8988T (cell line): ENCODE results near the gene GPHN.

Source experiments
- DNase-seq: peaks from one replicate; pipeline ENCODE4 v3.0.0; 2011

GPHN gene

DNA sequence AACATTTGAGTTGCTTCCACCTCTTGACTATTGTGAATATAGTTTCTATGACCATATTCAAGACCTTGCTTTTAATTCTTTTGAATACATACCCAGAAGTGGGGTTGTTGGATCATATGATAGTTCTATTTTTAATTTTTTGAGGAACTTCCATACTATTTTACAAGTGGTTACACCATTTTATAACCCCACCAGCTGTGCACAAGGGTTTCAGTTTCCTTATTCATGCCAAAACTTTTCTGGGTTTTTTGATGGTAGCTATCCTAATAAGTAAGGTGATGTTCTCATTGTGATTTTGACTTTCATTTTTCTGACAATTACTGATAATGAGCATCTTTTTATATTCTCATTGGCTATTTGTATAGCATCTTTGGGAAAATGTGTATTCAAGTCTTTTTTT lies 571.9 kb downstream of the GPHN start:
- no peak for DNase-seq

DNA sequence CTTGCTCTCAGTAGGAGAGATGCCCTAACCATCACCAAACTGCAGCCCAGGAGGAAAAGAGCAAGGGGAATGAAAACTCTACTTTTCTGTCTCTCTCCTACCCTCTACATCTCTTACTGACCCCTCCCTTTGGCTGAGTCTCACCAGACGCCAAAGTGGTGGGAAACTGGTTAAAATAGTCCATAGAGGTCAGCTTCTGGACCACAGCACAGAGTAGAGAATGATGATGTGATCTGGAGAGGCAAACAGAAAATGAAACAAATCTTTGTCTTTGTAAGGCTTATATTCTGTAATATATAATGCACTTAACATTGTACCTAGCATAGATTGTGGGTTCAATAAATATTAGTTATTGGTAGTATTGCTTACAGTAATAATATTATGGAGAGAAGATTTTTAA lies 600.3 kb downstream of the GPHN start:
- no peak for DNase-seq

DNA sequence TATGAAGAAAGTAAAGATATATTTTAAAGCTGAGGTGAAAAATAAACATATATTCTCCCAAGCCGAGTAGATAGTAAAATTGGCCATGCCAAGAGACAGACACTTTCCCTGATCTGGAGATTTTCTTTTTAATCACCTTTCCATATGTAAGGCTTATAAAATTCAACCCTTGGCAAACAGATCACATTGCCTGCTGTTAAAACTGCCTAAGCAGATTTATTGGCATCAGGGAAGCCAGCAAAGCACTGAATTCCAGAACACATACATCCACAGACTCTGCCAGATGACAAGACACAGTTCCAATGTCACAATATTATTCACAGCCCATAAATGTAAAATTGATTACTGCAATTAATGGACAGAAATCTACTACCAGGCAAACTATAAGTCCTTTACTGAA lies 603.1 kb downstream of the GPHN start:
- no peak for DNase-seq

DNA sequence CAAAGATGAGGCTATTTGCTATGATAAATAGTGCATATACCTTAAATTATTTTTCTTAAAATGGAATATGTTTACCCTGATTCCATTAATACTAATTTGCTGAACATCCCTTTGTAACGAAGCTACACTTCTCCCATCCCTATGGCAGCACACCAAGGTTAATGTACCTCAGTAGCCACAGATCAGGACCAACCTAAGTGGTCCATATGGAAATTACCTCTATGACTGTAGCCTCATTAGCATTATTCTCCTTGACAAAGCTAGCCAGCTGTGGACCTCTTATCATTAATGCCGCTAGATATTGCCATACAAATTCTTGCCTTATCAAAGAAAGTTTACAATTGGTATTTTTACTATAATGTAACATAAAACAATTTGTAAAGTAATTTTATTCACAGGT lies 604.4 kb downstream of the GPHN start:
- no peak for DNase-seq

DNA sequence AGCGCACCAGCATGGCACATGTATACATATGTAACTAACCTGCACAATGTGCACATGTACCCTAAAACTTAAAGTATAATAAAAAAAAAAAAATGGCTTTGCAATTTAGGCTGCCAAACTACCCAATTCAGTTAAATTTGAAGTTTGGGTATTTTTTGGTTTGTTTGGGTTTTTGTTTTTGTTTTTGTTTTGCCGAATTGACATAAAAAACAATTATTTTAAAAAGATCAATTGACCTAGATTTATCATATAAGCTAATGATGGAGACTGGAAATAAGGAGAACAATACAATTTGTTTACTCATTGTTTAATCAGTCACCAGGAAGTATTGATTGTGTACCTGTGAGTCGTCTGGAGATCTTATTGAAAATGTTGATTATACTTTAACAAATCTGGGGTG lies 619.2 kb downstream of the GPHN start:
- no peak for DNase-seq

DNA sequence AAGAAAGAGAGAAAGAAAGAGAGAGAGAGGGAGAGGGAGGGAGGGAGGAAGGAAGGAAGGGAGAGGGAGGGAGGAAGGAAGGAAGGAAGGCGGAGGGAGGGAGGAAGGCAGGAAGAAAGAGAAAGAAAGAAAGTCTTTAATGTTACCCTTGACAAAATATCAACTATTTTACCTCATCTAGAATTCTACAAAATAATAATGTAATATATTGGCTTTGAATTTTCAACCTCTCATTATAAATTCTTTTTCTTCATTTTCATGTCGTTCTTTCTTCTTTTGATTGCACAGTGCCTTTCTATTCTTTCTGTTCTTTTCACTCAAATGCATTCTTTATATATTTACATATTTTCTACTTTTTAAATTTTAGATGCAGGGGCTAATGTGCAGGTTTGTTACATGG lies 621.8 kb downstream of the GPHN start:
- DNase-seq: no peak

DNA sequence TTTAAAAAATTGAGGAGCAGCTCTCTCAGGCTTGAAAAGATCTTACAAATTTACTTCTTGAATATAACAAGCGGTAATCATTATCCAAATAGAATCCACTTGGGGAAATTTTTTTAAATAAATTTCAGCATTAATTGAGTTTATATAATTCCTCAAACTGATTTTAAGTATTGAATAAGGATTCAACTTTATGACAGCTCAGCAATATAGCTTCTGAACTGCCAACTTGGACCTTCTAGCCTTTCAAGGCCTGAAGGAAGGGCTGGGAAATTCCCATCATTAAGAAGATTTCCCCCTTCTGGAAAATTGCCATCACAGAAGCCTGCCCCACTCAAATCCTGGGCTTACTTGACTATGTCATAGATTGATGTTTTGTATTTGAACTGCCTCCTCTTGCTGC lies 623.7 kb downstream of the GPHN start:
- DNase-seq: no peak

DNA sequence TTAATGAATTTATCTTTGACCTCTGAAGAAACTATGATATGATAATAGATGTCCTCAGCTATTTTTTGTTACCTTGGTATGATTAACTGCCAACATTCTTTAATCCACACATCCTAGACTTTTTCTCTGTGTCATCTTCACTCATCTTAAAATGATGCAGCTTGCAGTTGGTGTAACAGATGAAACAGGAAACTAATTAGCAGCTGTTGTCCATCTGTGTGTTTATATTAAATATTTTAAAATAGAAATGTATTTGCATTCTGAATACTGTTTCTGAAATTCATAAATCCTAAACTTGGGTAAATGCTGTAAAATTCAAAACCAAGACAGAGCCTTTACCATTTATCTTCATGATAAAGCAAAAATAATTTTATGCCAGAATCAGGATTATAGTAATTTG lies 625.2 kb downstream of the GPHN start:
- no peak for DNase-seq

DNA sequence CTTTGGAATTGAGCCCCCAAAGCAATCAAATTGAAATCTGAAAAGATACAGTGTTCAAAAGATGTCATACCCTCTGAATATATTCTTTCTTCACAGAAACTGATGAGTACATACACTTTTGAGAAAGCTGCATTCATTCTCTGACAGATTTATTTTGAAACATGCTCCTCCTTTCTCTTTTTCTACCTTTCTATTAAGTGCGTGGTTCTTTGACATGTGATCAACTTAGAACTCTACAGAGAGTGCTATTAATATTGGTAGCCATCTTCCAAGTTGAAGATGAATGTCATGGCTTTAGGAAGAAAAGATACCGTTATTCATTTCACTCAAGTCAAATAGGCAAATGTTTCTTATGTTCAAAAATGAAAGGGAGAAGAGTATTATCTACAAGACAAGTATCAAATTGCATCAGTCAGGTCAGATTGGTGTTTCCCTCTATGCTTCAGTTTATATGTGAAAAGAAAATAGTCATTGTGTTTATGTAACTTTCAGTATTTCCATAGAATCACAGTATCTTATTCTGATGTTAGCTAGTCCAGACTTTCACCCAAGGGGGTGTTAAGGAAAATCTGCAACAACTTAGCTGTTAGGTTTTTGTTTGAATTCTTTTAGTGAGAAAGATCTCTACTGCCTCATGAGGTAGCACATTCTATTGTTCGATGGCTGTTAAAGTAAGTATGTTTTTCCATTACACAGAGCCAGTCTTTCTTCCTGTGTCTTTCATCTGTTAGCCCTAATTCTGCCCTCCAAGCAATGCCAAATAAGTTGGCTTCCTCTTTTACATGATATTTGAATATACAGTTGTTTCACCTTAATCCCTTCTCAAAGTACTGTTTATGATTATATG lies 625.9 kb downstream of the GPHN start:
- no peak for DNase-seq

DNA sequence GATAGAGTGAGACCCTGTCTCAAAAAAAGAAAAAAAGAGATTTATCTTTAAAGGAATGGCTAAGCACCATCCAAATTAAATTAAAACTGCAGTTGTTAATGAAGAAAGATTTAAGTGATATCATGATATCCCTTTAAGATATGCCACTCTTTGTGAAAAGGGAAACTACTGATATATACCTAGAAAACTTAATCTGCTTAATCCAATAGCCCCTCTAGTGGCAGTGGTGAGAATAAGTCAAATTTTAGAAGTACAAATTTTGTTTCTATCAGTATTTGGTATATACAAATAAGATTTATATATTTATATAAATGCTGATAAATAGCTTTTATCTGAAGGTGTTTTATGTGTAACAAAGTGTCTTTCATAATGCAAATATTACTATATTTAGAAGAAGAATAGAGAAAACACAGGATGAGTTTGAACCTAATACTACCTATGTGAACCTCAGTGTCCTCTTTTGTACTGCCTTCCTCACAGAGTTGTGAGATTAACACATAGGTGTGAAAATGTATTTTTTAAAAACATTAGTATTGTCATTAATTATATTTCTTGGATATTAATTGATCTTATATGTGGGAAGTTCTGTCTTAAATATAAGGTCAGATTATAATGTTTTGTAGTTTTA lies 629.9 kb downstream of the GPHN start:
- DNase-seq: no peak

DNA sequence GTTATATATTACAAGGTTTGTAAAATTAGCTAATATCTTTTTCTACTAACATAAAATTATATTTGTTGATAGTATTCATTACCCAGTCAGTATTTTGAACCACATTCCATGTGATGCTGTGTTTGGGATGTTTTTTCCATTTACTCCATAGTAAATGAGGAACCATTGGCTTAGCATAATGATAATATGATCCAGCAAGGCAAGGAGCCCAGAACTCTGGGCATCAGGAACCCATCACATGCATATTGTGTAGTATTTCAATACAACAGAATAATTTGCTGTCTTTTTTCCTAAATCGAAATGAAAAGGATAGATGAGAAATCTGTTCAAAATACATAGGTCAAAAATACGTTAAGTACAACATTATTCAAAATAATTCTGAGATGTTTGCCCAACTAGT lies 632.6 kb downstream of the GPHN start:
- no peak for DNase-seq

DNA sequence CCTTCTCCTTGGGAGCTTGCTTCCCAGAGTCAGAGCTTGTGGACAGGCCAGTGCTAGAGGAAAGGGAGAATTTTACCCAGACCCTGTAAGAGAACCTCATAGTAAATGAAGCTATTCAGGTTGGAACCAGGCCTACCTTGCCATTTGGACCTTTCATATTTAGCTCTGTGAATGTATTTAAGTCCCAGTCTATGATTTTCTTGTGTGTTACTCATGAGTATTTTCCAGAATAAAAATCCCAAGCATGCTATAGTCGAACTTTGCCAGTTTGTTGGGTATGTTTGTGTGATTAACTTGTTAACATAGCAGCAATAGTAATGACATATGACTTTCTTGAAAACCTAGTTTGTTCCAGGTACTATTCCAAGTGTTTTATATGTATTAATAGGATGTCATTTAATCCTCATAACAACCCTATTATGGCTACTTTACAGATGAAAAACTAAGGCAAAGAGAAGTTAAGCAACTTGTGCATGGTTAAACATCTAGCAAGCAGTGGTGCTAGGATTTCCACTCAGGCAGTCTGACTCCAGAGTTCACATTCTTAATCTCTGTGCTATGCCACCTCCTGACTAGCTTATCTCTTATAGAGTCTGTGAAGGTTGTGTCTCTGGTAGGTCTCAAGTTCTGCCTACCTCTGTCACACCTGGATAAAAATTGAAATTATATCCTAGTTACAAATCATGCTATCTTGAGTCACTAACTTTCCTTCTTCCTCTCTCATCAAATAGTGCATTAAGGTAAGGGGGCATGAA lies 633.4 kb downstream of the GPHN start:
- DNase-seq: no peak

DNA sequence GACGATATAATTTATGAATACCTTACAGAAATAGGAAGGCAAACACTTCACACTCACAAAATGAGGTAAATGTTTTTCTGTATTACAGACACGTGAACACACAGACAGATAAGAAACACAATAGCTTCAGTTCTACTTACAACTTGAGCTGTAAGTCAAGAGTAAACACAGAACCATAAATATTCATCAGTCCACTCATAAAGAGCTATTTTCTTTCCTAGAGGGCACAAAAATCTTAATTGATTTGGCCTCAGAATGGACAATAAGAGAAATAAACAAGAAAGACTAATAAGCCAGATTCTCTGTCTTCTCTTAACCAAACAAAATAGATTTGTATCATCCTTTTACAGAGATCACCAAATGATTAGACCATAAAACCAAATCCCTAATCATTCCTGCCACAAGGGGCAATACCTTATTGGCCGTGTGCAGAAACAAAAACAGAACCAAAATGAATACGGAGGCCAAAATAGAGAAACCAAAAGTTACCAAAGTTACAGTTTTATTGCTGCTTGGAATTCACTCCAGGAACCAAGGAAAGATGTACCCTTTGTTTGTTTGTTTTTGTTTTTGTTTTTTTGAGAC lies 643.2 kb downstream of the GPHN start:
- no peak for DNase-seq

DNA sequence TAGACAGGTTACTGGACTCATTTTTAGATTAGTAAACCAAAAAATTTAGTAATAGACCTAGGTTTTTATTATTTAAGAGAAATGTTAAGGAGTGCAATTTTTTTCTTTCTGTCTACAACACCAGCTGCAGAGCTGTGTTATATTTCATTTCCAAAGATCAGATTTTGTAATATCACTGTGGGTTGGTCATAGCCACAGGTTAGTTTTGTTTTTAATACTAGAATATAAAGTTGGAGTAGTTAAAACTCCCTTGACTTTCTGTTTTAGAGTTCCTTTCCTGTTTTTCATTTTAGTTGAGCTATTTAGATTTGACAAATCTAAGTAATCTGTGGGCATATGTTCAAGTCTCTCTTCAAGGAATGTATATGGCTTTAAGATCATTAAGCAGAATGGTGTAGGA lies 650.6 kb downstream of the GPHN start:
- DNase-seq: no peak

DNA sequence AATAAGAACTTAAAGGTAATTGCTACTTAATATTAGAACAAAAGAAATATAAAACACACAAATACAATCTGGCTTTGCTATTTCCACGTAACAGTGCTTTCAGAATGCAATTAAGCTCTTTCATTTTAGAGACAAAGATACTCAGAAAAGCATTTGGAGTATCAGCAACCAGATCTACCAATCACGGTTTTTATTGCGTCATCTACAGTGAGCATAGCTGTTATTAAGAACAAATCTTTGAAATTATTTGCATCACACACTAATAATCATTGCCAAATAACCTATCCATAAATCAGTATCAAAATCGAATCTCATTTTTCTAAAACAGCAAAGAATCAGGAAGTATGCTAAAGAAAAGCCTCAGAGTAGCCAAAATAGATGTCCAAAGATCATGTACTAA lies 654.4 kb downstream of the GPHN start:
- no peak for DNase-seq

DNA sequence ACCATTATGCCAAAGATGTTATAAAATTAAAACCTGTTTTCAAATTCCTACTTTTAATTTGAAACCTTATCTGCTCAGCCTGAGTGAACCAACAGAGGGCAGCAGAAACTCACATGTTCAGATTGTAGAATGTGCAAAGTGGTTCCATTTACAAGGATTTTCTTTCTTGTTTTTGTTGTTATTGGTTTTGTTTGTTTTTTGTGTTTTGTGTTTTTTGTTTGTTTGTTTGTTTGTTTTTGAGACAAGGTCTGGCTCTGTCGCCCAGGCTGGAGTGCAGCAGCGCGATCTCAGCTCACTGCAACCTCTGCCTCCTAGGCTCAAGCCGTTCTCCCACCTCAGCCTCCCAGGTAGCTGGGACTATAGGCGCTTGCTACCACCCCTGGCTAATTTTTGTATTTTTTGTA lies 658.5 kb downstream of the GPHN start:
- DNase-seq: no peak

DNA sequence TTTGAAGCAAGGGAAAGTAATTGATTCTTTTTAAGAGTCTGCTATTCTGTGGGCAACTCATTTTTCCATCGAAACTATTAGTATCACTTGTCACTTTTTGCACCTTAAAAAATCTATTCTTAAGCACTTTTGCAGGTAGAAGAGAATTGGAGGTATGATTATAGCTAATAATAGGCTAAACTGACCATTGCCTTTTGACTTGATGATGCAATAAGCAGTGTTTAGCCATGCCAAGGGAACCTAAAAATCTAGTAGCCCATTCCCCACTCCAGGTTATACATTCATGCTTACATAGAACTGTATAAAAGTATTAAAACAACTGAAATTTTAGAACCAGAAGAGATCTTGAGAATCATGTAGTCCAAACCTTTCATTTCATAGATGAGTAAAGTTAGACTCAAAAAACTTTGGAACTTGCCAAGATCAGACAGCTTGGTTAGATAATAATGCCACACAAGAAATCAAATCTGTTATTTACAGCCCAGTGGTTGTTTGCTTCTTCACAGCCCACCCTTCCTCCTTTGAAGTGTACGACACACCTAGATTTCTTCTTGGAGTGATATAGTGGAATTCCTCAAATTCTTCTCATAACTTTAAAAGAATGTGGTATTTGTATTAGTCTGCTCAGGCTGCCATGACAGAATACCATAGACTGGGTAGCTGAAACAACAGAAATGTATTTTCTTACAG lies 659.6 kb downstream of the GPHN start:
- DNase-seq: no peak

DNA sequence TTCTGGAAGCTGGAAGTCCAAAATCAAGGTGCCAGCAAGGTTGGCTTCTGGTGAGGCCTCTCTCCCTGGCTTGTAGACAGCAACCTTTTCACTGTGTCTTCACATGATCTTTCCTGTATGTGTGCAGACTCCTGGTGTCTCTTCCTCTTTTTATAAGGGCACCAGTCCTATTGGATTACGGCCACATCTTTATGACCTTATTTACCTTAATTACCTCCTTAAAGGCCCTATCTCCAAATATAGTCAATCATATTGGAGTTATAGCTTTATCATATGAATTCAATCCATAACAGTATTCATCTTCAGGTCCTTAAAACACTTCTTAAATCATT lies 660.1 kb downstream of the GPHN start:
- no peak for DNase-seq

DNA sequence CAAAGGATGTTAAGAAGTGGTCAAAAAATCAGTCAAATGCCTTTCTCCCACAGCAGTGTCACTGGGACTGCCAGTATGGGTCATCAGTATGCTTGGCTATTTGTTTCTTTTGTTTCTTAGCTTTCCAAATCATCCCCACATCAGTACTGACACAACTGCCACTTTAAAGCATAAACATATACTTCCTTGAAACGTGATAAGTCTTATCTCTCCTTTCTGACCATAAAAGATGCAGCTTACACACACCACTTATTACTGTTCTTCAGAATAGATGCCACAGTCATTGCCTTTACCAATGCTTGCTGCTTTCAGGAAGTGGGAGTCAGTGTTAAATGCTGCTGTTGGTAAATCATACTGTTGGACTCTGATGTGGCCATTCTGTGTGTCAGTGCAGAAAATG lies 662.7 kb downstream of the GPHN start:
- no peak for DNase-seq

DNA sequence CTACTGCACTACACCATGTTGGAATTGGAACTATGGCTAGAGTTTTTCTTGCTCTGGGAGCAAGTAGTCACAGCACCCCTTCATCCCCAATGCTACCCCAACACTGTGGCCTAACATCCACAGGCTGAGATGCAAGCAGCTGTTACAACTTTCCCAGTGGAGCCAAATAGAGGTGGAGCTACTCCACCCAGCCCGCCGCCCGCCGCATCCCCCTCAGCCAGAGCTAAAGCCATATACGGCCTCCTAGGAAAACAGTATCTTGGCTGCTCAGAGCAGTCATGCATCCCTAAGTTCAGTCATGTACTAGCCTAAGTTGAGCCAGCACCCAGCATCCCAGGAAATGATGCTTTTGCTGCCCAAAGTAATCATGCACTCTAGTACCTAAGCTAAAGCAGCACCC lies 664.1 kb downstream of the GPHN start:
- DNase-seq: no peak

DNA sequence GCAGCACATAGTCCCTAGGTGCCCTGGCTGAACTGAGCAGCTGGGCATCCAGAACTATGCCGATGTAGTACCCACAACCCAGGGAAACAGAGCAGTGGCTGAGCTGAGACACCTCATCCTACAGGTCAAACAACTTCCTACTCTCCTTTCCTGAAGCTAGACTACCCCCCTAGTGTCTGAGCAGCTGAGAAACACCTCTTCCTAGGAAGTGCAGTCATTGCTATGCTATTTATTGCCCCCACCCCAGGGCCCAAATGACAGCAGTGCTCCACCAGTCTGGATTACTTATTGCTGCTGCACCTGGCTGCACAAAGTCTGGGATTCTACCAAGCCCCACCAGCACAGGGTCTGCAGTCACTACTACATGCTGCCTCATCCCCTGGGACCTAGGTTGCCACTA lies 664.6 kb downstream of the GPHN start:
- DNase-seq: no peak

DNA sequence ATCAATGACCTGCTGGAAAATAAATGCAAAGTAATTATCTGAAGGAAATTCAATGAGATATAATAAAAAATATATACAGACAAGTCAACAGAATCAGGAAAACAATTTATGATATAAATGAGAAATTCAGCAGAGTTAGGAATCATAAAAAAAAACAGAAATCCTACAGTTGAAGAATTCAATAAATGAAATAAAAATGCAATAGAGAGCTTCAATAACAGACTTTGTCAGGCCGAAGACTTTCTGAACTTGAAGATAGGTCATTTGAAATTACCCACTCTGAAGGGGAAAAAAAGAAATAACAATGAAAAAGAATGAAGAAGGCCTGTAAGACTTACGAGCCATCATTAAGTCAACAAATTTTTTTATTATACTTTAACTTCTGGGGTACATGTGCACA lies 665.8 kb downstream of the GPHN start:
- DNase-seq: no peak

DNA sequence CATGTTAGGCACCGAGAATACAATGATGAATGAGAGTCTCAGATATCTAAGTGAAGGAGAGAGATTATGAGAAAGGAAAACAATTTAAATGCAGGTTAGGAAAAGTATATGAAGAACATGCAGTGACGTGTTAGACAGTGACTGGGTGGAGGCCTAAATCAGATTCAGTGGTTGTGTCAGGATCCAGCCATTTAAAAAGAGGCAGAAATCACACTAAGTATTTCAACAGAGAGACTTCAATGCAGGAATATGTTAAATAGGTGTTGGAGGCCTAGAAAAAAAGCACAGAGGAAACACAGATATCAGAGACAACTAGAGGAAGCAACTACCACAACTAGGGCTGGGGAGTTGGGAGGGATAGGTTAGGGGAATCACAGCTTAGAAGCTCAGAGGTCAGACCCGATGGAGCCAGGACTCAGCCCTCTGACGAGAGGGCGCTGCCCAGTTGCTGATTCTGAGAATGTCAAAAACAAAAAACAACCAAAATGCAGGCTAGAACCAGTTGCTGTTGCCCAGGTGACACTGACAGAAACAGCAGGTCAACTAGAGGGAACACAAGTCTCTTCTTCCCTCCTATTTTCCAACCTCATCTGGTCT lies 678.3 kb downstream of the GPHN start:
- DNase-seq: no peak
